NCI-H146 (cell line): ENCODE measurements around the gene PRPSAP1.
"Not testable (repeated sequence)": the region's sequence is repeated elsewhere in the genome, so short reads cannot be mapped to it uniquely, and the experiment has no call there.

Experiments
- DNase-seq: peaks from one replicate; lab custom pipeline; 2025; lab: John Stamatoyannopoulos, UW

The PRPSAP1 gene

DNA sequence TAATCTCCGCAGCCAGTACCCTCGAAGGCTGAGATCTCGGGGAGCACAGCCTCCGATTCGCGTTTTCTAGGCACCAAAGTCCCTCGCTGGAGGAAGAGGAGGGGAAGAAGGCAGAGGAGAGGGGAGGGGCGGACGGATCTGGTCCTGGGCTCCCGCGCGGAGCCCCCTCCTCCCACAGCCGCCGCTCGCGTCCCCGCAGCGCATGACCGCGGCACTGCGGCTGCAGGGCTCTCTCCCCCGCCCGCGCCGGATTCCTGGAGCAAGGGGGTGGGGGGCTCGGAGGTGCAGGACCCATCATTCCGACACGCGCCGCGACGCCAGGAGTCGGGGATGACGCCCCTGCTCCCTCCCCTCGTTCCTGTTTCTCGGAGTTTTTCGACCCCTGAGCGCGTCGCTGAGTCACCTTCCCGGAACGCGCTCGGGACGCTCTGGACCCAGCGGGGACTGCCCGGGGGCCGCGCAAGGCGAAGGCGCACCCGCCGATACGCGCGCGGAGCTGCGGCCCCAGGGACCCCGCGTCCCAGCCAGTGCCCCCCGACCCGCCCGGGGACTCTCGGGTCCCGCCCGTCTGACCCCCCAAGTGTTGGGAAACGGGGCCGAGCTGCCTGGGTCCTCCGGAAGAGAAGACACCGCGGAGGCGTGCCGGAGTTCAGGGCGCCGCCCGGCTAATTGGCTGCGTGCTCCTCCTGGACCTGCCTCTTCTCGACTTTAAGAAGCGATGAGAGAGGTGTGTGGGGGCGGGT, 29.3 kb upstream of the PRPSAP1 start:
- DNase-seq, result peak; percentile 33

DNA sequence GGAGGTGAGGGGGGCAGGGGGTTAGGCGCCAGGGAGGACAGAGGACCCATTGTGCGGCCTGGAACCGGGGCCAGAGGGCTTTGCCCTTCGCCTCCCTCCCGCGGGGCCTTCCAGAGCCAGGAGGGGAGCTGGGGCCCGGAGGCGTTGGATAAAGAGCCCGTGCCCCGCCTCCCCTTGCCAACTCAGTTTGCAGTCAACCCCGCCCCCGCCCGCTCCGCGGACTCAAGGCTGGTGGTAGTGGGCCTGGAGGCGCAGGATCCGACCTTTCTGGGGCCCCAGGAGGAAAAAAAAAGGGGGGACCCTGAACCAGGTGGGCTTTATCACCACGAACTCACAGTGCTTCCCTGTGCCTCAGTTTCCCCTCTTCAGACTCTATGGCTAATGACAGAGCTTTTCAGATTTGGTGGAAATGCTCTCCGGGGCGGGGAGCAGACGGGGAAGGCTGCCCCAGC, 28.7 kb upstream of the PRPSAP1 start:
- DNase-seq, result no peak

DNA sequence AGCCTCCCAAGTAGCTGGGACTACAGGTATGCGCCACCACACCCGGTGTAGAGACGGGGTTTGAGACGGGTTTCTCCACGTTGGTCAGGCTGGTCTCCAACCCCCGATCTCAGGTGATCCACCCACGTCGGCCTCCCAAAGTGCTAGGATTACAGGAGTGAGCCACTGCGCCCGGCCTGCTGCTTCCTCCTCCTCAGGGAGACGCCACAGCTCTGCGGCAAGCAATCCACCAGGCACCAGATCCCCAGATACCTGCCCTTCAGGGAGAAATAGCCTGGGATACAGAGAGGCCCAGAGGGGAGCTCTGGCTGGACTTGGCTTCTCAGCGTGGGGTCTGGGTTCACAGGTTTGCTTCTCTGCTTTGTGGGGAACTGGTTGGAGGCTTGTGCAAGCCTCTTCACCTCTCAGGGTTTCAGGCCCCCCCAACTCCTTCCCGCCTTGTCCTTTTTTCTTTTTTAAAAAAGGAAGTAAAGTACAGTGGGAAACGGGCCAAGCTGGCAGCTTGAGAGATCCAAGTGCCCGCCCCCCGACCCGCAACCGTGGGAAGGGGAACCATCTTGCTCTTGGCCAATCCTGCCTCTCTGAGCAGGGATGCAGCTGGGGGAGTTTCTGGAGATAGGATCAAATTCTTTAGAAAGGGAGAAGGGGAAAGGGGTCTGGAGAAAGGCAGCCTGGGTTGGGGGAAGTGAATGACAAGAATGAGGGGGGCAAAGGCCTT, 28.1 kb upstream of the PRPSAP1 start:
- no peak for DNase-seq

- no peak for DNase-seq
These were observed 26.1 kb upstream of the PRPSAP1 start for GRCh38 chr17:76379646-76380376.

DNA sequence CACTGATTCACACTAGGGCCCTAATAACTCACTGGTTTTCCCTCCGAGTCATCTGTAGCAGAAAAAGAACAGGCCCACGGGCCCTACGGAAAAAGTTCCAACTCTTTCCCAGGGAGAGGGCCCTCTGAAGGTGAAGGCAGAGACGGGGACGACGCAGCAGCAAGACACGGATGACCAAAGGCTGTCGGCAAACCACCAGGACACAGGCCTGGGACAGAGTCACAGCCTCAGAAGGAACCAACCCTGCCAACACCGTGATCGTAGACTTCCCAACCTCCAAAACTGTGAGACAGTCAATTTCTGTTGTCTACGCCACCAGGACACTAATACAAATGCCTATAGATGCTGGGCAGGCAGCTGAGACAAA, 25.5 kb upstream of the PRPSAP1 start:
- no peak for DNase-seq

DNA sequence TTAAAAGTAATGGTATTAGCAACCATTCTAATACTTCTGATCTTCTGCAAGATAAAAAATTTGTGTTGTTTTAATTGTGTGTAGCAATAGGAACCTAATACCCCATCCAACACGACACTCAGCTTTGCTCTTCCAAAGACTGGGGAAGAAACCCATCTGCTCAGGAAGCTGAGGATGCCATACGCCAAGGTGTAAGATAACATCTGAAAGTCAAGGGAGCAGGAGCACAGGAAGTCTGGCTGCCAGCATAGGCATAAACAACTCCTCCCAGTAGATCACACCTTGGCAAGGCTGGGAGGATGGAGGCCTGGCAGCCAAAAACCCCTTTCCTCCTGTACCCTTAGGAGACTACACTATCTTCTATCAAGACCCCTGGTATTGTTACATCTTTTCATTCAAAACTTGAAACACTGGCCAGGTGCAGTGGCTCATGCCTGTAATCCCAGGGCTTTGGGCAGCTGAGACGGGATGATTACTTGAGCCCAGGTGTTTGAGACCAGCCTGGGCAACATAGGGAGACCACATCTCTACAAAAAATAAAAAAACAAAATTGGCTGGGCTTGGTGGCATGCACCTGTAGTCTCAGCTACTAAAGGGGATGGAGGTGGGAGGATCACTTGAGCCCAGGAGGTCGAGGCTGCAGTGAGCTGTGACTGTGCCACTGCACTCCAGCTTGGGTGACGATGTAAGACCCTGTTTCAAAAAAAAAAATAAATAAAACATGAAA, 25.0 kb upstream of the PRPSAP1 start:
- DNase-seq, result no peak

DNA sequence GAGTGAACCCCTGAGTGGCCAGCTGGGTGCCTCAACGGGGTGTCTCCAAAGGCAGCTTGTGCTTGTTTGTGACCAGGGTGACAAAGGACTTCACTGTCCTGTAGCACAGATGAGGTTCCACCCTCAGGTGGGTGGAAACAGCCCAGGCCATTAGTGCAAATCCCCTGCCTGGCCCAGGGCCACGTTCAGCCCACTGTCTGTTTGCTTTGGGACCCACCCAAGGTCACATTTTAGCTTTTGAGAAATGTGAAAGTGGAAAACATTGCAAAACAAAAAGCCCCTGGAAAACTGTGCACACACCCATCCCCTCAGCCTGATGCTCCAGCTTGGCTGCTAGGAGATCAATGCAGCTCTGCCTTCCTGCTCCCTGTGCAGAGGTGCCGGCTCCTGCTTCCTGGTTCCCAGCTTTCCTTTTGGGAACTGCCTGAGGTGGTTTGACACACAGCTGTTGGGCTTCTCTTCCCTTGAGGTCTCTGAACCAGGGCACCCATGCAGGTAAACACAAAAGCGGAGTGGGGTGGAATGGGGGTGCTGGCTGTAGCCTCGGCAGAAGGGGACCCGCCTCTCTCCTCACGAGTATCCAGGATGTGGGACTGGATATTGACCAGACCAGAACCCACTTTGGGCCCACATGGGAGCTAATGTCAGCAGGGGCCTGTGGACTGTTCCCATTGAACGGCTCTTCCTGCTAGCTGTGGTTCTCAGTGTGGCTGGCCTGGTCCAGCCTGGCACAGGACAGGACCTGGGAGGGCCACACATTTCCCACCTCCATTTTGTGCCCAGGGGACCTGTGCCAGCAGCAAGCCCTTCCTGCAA, 22.8 kb upstream of the PRPSAP1 start:
- DNase-seq, result peak; percentile 5

GRCh38 chr17:76371656-76372628, 18.2 kb upstream of the PRPSAP1 start:
- no peak for DNase-seq

DNA sequence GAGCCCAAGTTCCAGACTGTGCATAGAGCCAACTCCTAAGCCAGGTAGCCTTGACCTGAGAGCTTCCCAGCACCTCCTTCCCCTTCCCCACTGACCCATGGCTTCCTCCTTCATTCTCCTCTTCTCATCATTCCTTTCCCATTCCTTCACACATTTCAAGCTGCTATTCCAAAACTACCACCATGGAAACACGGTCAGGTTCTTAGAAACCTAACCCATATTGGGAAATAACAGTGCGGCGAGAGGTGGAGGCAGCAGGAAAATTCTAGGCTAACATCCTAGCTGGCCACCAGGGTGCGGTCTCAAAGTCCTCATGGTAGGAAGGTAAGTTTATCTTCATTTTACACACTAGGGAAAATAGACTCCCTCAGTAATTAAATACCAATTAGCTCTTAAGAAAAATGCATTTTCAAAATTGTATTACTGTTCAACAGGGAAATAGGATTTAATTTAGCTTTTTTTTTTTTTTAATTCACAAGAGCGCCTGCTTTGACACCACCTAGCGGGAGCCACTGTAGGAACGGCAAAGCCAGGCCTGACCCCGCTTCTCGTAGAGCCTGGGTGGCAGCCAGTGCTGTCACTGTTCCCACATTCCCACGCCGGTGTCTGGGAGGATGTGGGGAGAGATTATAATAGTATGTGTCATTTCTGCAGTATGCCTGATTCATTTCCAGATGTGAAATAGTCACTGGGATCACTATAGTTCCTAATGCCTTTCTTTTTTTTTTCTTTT, 16.7 kb upstream of the PRPSAP1 start:
- DNase-seq, result no peak

DNA sequence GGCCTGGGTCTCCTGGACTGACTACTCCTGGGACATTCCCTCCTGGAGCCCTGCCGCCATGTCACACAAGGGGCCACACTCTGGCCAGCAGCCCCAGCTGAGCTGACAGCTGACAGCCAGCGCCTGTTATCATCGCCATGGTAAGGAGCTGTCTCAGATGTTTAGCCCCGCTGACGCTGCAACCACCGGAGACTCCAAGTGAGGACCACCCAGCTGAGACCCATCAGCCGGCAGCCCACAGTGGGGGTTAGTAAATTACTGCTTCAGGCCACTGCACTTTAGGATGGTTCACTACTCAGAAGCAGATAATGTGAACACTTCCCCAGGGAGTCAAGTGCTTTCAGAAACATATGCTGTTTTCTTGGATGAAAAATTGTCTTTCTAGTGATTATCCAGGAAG, 16.1 kb upstream of the PRPSAP1 start:
- DNase-seq, result no peak

DNA sequence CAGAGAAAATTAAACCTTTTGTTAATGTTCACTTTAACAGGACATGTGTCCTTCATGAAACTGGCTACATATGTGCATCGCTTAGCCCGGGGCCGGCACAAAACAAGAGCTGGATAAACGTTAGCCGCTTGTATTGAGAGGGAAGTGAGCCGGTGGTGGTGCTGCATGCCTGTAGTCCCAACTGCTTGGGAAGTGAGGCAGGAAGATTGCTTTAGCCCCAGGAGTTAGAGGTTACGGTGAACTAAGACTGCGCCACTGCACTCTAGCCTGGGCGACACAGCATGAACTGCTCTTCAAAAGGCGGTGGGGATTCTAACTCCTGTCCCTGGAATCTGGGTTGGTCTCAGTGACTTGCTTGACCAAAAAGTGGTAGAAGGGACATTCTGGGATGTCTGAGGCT, 15.7 kb upstream of the PRPSAP1 start:
- DNase-seq, result no peak

DNA sequence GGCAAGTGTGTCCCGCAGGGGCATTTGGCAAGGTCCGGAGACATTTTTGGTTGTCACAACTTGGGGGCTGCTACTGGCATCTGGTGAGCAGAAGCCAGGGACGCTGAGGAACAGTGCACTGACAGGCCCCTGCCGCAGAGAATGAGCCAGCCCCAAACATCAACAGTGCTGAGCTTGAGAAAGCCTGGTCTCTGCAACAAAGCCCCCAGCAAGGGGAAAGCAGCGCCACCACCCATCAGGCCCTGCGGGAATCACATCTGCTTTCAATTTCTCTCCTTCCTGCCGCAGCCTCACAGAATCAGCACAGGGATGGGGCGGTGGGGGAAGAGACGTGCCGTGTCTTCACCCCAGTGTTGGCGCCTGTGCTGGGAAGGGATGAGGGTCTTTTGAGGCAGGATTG, 14.8 kb upstream of the PRPSAP1 start:
- DNase-seq, result no peak

GRCh38 chr17:76367642-76368041, 13.9 kb upstream of the PRPSAP1 start:
- DNase-seq, result no peak

DNA sequence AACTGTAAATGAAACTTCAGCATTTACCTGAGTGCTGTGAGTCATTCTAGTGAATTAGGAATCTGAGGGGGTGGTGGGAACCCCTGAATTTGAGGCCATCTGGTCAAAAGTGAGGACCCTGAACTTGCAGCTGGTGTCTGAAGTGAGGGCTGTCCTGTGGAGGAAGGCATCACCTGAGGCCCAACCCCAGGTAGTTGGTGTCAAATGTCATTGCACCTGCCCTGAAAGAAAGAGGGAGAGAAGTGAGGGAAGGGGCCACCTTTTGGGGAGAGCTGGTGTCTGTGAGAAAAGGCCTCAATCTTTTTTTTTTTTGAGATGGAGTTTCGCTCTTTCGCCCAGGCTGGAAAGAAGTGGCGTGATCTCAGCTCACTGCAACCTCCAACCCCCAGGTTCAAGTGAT, 12.5 kb upstream of the PRPSAP1 start:
- no peak for DNase-seq

GRCh38 chr17:76365256-76365903, 11.7 kb upstream of the PRPSAP1 start:
- no peak for DNase-seq

GRCh38 chr17:76363107-76363842, 9.6 kb upstream of the PRPSAP1 start:
- DNase-seq, result no peak

DNA sequence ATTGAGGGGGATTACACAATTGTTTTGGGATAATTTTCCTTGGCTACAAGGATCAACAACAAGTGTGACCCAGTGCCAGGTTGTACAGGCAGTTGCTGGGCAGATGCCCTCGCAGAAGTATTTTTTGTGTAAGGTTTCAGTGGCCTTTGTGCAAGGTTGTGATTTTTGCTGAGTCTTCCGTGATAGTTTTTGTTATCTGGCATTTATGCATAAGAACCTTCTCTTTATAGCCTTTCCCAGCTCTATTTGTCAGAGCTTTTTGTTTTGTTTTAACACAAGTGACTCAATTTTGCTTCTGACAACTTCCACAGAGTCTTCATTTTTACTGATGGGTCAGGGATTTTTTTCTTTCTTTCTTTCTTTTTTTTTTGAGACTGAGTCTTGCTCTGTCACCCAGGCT, 6.7 kb upstream of the PRPSAP1 start:
- no peak for DNase-seq

- DNase-seq, result not testable (repeated sequence)
These were observed 6.1 kb upstream of the PRPSAP1 start for GRCh38 chr17:76359776-76360175.
